ENCODE data around the gene STUM.
"Not testable (repeated sequence)": the region's sequence is repeated elsewhere in the genome, so short reads cannot be mapped to it uniquely, and the experiment has no call there.

- TF ChIP-seq CTCF (IDR thresholded peaks at IDR 0.05); MXI1 (IDR thresholded peaks at IDR 0.05; ENCODE audit: low read depth, low read length); GATA2 (CRISPR knock-in tag; IDR thresholded peaks at IDR 0.05); YY1 (IDR thresholded peaks at IDR 0.05; ENCODE audit: low read depth); EP300 (IDR thresholded peaks at IDR 0.05; ENCODE audit: borderline replicate concordance in 1 of 2, low read depth in 1 of 2, low read length in 1 of 2); POLR2AphosphoS5 (IDR thresholded peaks at IDR 0.05; ENCODE audit: low read depth, low read length); SMC3 (IDR thresholded peaks at IDR 0.05; ENCODE audit: low read depth, low read length); RCOR1 (IDR thresholded peaks at IDR 0.05; ENCODE audit: low read length); RAD21 (IDR thresholded peaks at IDR 0.05; ENCODE audit: low read length); MAX (IDR thresholded peaks at IDR 0.05; ENCODE audit: low read depth): not testable (repeated sequence)
These were observed 63.4 kb downstream of the STUM start for GRCh38 chr1:226611980-226612379.
